ENCODE results near the gene BPIFB3. TPM values are rescaled to one million over a fixed set of nuclear protein-coding genes. Genes with fewer than 3 reads are reported as not detected.

The BPIFB3 gene
- total and polyA plus RNA-seq, 2 of the 4 experiments (the other 2 are of a cell fraction): not detected

GRCh38 chr20:33031531-33031930 is 22.2 kb upstream of the BPIFB3 start, which contains the start of gene BPIFB6:
BPIFB6 (plus strand) TSS chr20:33031648; CDS start chr20:33031648, 0 bp downstream.
- in situ Hi-C loops (cut with MboI; ENCODE audit: low sequenced_read_pairs): no loop called here
- 50% methylated on average over 1 of the region's 10 CpGs; no CpG with 5 or more reads in 1 of the 2 experiments for WGBS, 2 experiments (ENCODE audit: extremely low coverage in 2 of 2, insufficient read length in 1 of 2)
- POLR2A ChIA-PET (ENCODE audit: unreplicated experiment): no interaction called here

More at GRCh38 chr20:33031531-33031930, 22.2 kb upstream of the BPIFB3 start, which contains the start of gene BPIFB6:
- no peaks in the 10 kb centered on the region for H3K36me3 ChIP-seq (ENCODE audit: control insufficient read depth, insufficient read depth, low read length)
- H3K23ac ChIP-seq (ENCODE audit: low read depth, low read length): no peak within 1 kb of the TSS
- H2AFZ ChIP-seq (replicated peaks; ENCODE audit: low read length, poor library complexity): no peak within 1 kb of the TSS
- dilution Hi-C loops (cut with HindIII; ENCODE audit: low sequenced_read_pairs, unreplicated experiment) (no loop called here), intact Hi-C loops (cut with micrococcal nuclease) (no loop called here)
- no peak within 1 kb of the TSS for H2BK5ac ChIP-seq (ENCODE audit: low read depth, low read length, poor library complexity, severe bottlenecking)
- H2AK5ac ChIP-seq (ENCODE audit: low read depth, low read length): no peak within 1 kb of the TSS
- H3K27ac ChIP-seq (ENCODE audit: insufficient read depth, low read length): no peak within 1 kb of the TSS
- H4K91ac ChIP-seq (ENCODE audit: insufficient read depth, low read depth, low read length): no peak within 1 kb of the TSS
- H3K4ac ChIP-seq (ENCODE audit: low read depth, low read length): no peak within 1 kb of the TSS
- no peaks in the 10 kb centered on the region for H3K9me1 ChIP-seq (ENCODE audit: insufficient read depth, low read length)
- H3K56ac ChIP-seq (ENCODE audit: extremely low read depth, insufficient read depth, low read length): no peak within 1 kb of the TSS
- H4K5ac ChIP-seq (ENCODE audit: low read depth, low read length): no peak within 1 kb of the TSS
- no peak within 1 kb of the TSS for H3K9ac ChIP-seq (ENCODE audit: low read depth, low read length)
- H2BK20ac ChIP-seq (ENCODE audit: low read depth, low read length): no peak within 1 kb of the TSS
- H2AK9ac ChIP-seq (replicated peaks; ENCODE audit: low read depth, low read length, poor library complexity): no peak within 1 kb of the TSS
- CTCF ChIA-PET: no interaction called here
- H3K27me3 ChIP-seq (ENCODE audit: control insufficient read depth, insufficient read depth, low read length): no peaks in the 10 kb centered on the region; the same call in 1 of the 2 replicates
- H3K4me2 ChIP-seq (ENCODE audit: low read depth, low read length): no peak within 1 kb of the TSS
- no peak for TF ChIP-seq NFE2L2 (IDR thresholded peaks at IDR 0.05; ENCODE audit: low read depth, low read length)
- TF ChIP-seq RFX5 (IDR thresholded peaks at IDR 0.05; ENCODE audit: low read depth, low read length): no peak
- no peak for TF ChIP-seq MAZ (IDR thresholded peaks at IDR 0.05; ENCODE audit: borderline replicate concordance, low read depth, low read length)
- no peak for TF ChIP-seq SMC3 (IDR thresholded peaks at IDR 0.05; ENCODE audit: low read depth, low read length)
- TF ChIP-seq FOS (IDR thresholded peaks at IDR 0.05; ENCODE audit: low read depth, low read length): no peak
- no peak for TF ChIP-seq RAD21 (IDR thresholded peaks at IDR 0.05; ENCODE audit: low read length)
- TF ChIP-seq CTCF (conservative IDR thresholded peaks at IDR 0.05; ENCODE audit: low read depth, low read length): no peak
- no peak for TF ChIP-seq CEBPB (IDR thresholded peaks at IDR 0.05; ENCODE audit: low read depth, low read length)
- no peak for TF ChIP-seq ELK1 (IDR thresholded peaks at IDR 0.05; ENCODE audit: borderline replicate concordance, low read depth, low read length)
- TF ChIP-seq MXI1 (IDR thresholded peaks at IDR 0.05; ENCODE audit: borderline replicate concordance, low read depth, low read length): no peak
- no peak for TF ChIP-seq RCOR1 (IDR thresholded peaks at IDR 0.05; ENCODE audit: insufficient replicate concordance, low read length)
- TF ChIP-seq POLR2A (IDR thresholded peaks at IDR 0.05; ENCODE audit: low read depth, low read length): no peak
- no peak for TF ChIP-seq MAFK (IDR thresholded peaks at IDR 0.05; ENCODE audit: low read depth, low read length)
- TF ChIP-seq BHLHE40 (IDR thresholded peaks at IDR 0.05; ENCODE audit: low read depth, low read length): no peak
- no peak for TF ChIP-seq USF2 (IDR thresholded peaks at IDR 0.05; ENCODE audit: low read depth, low read length)
- no peak for TF ChIP-seq CHD1 (IDR thresholded peaks at IDR 0.05; ENCODE audit: low read depth, low read length)
- no peaks in the 10 kb centered on the region for H3K79me1 ChIP-seq (ENCODE audit: low read depth in 1 of 2, low read length in 2 of 2)
- no peaks in the 10 kb centered on the region for H4K20me1 ChIP-seq (ENCODE audit: insufficient read depth, low read length)
- no peaks in the 10 kb centered on the region for H3K4me1 ChIP-seq (ENCODE audit: control insufficient read depth, insufficient read depth, low read length)
- no peaks in the 10 kb centered on the region for H3K9me3 ChIP-seq (ENCODE audit: control insufficient read depth, insufficient read depth, low read length)
- no peak within 1 kb of the TSS for H4K8ac ChIP-seq (ENCODE audit: low read depth in 2 of 2, low read length in 2 of 2)
- no peak within 1 kb of the TSS for H2BK120ac ChIP-seq (ENCODE audit: low read depth, low read length)
- no peak for DNase-seq
- BruUV-seq (replicated peaks): no TSS peak
- no peak for ATAC-seq (ENCODE audit: low read depth)
- no peak within 1 kb of the TSS for H3K18ac ChIP-seq (ENCODE audit: low read depth, low read length)
- H3K4me3 ChIP-seq (ENCODE audit: insufficient read depth, low read depth, low read length): no peak within 1 kb of the TSS
- H2BK15ac ChIP-seq (ENCODE audit: low read depth, low read length): no peak within 1 kb of the TSS
- H3K14ac ChIP-seq (replicated peaks; ENCODE audit: low read depth, low read length): no peak within 1 kb of the TSS

Data from IMR-90 (cell line).